Calu3 (cell line): ENCODE measurements around the gene NRG4. TPM values are rescaled to one million over a fixed set of nuclear protein-coding genes. Genes with fewer than 3 reads are reported as not detected.
"Not testable (repeated sequence)": the region's sequence is repeated elsewhere in the genome, so short reads cannot be mapped to it uniquely, and the experiment has no call there.

Experiments
- BruUV-seq: library from RNA; stranded (reverse); fragments of 400-500 nt; replicated peaks from 2 replicates; lab custom pipeline; 2021; lab: Mats Ljungman, UMichigan
- CTCF ChIA-PET: fragments of 300-600 bp; sonication (Branson Sonifier 250); formaldehyde crosslinking; loops from one replicate; lab custom pipeline; 2022; ENCODE audit warnings: antibody characterized with exemption; lab: Charles Lee
- DNase-seq: peaks from one replicate; pipeline ENCODE4 v3.0.0; 2022
- H3K27ac Mint-ChIP-seq: one replicate; pipeline ENCODE4 v1.8.0; 2022; ENCODE audit warnings: mixed read lengths; ENCODE audit not compliant: unreplicated experiment
- H3K27me3 Mint-ChIP-seq: one replicate; pipeline ENCODE4 v1.8.0; 2022; ENCODE audit warnings: mixed read lengths; ENCODE audit not compliant: unreplicated experiment
- H3K36me3 Mint-ChIP-seq: one replicate; pipeline ENCODE4 v1.8.0; 2022; ENCODE audit warnings: mild to moderate bottlenecking, moderate library complexity, mixed read lengths; ENCODE audit not compliant: insufficient read depth, unreplicated experiment
- H3K4me1 Mint-ChIP-seq: one replicate; pipeline ENCODE4 v1.8.0; 2022; ENCODE audit warnings: mild to moderate bottlenecking, low read depth, mixed read lengths; ENCODE audit not compliant: unreplicated experiment
- H3K4me3 Mint-ChIP-seq: one replicate; pipeline ENCODE4 v1.8.0; 2022; ENCODE audit warnings: mild to moderate bottlenecking, low read depth, moderate library complexity, mixed read lengths; ENCODE audit not compliant: unreplicated experiment
- H3K9me3 Mint-ChIP-seq: one replicate; pipeline ENCODE4 v1.8.0; 2022; ENCODE audit warnings: low read depth, mixed read lengths; ENCODE audit not compliant: unreplicated experiment
- intact Hi-C: fragments of 100-400 bp; cut with micrococcal nuclease; formaldehyde crosslinking; loops from one replicate; pipeline ENCODE4 v1.10.0; 2022; ENCODE audit not compliant: unreplicated experiment
- total RNA-seq: library from RNA; stranded (reverse); gene quantifications from 2 replicates; pipeline ENCODE4 v1.2.3, GENCODE V29; 2022
- TF ChIP-seq, protein P1 (sequence below): fragments of 200-600 bp; IDR thresholded peaks from one replicate; pipeline ENCODE4 v1.8.0; 2022; ENCODE audit warnings: antibody characterized with exemption; ENCODE audit not compliant: unreplicated experiment

NRG4 gene
- total RNA-seq, 1 experiment from 2014 or later, result 0.09 TPM

DNA sequence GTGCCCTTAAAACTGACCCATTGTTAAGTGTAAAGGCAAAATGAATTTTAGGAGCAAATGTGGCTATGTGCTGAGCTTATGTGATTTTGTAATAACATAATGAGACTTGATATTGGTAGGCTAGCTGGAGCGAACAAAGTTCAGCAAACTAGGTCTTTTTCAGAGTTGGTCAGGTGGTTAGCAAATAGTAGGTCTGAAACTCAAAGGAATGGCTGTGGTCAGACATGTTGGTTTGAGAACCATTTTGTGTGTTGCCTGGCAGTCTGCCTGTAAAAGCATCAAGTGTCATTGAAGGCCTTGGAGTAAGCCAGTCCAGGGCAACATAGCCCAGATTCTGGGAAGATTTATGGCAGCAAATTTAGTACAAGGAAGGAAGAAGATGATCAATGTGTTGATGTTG lies 92.1 kb downstream of the NRG4 start:
- TF ChIP-seq, protein P1, sequence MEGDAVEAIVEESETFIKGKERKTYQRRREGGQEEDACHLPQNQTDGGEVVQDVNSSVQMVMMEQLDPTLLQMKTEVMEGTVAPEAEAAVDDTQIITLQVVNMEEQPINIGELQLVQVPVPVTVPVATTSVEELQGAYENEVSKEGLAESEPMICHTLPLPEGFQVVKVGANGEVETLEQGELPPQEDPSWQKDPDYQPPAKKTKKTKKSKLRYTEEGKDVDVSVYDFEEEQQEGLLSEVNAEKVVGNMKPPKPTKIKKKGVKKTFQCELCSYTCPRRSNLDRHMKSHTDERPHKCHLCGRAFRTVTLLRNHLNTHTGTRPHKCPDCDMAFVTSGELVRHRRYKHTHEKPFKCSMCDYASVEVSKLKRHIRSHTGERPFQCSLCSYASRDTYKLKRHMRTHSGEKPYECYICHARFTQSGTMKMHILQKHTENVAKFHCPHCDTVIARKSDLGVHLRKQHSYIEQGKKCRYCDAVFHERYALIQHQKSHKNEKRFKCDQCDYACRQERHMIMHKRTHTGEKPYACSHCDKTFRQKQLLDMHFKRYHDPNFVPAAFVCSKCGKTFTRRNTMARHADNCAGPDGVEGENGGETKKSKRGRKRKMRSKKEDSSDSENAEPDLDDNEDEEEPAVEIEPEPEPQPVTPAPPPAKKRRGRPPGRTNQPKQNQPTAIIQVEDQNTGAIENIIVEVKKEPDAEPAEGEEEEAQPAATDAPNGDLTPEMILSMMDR, result no peak
- Mint-ChIP-seq H3K4me1 (peaks cover 25% of the 10 kb centered on the region), H3K36me3 (peaks cover 22% of the 10 kb centered on the region), H3K4me3 (no peak overlapping the region), H3K27me3 (no peaks in the 10 kb centered on the region), H3K27ac (no peak overlapping the region), H3K9me3 (no peaks in the 10 kb centered on the region)
- CTCF ChIA-PET, result no interaction called here
- no peak for DNase-seq
- intact Hi-C loops, result no loop called here
- no TSS peak for BruUV-seq

DNA sequence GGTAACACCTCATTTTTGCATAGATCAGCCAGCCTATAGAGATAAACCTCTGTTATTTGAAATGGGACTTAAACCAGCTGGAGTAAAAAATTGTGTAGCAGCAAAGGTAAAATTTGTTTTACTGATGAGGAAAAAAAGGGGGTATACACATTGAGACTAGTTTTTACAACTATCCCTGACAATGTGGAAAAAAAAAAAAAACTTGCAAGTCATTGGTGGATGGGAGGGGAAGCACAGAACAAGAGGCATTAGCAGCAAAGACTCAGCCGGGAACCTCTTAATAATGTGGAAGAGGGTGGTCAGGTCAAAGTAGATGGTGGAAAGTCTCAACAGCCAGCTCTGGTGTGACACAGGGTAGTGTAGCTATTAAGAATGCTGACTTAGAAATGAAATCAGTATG lies 94.1 kb downstream of the NRG4 start:
- intact Hi-C loops, result no loop called here
- peaks cover 11% of the 10 kb centered on the region for H3K4me1 Mint-ChIP-seq
- CTCF ChIA-PET, result interaction anchor here (0.7 kb wide), 1 partner anchor 234 kb away, joined by 3 read pairs; no protein-coding TSS in a partner anchor
- no peaks in the 10 kb centered on the region for H3K27me3 Mint-ChIP-seq
- no peaks in the 10 kb centered on the region for H3K9me3 Mint-ChIP-seq
- no peak for DNase-seq
- peaks cover 27% of the 10 kb centered on the region for H3K36me3 Mint-ChIP-seq
- BruUV-seq, result no TSS peak
- no peak overlapping the region for H3K4me3 Mint-ChIP-seq
- H3K27ac Mint-ChIP-seq, result no peak overlapping the region
- TF ChIP-seq, protein P1, result no peak

DNA sequence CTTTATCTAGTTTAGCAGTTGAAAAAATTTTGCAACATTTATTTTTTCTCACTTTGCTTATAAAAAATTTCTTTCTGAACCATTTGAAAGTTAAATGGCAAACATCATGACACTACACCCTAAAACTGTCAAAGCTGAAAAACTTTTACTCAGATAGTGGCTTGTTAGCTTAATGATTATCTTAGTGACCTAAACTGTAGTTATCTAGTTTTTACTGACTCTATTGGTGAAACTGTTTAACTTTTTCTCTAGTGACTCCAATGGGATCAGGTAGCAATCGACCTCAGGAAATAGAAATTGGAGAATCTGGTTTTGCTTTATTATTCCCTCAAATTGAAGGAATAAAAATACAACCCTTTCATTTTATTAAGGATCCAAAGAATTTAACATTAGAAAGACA lies 95.2 kb downstream of the NRG4 start:
- no peaks in the 10 kb centered on the region for H3K27me3 Mint-ChIP-seq
- no TSS peak for BruUV-seq
- H3K27ac Mint-ChIP-seq, result no peak overlapping the region
- H3K9me3 Mint-ChIP-seq, result peaks cover 3% of the 10 kb centered on the region
- TF ChIP-seq, protein P1, result no peak
- DNase-seq, result no peak
- intact Hi-C loops, result no loop called here
- peaks cover 2% of the 10 kb centered on the region for H3K4me1 Mint-ChIP-seq
- CTCF ChIA-PET, result no interaction called here
- peaks cover 19% of the 10 kb centered on the region for H3K36me3 Mint-ChIP-seq
- no peak overlapping the region for H3K4me3 Mint-ChIP-seq

DNA sequence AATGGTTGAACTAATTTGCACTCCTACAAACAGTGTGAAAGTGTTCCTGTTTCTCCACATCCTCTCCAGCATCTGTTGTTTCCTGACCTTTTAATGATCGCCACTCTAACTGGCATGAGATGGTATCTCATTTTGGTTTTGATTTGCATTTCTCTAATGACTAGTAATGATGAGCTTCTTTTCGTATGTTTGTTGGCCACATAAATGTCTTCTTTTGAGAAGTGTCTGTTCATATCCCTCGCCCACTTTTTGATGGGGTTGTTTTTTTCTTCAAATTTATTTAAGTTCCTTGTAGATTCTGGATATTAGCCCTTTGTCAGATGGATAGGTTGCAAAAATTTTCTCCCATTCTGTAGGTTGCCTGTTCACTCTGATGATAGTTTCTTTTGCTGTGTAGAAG lies 101.9 kb downstream of the NRG4 start:
- BruUV-seq, intact Hi-C loops, DNase-seq, H3K9me3 Mint-ChIP-seq, H3K36me3 Mint-ChIP-seq, H3K27me3 Mint-ChIP-seq, CTCF ChIA-PET, H3K4me1 Mint-ChIP-seq, H3K27ac Mint-ChIP-seq, H3K4me3 Mint-ChIP-seq: not testable (repeated sequence)

DNA sequence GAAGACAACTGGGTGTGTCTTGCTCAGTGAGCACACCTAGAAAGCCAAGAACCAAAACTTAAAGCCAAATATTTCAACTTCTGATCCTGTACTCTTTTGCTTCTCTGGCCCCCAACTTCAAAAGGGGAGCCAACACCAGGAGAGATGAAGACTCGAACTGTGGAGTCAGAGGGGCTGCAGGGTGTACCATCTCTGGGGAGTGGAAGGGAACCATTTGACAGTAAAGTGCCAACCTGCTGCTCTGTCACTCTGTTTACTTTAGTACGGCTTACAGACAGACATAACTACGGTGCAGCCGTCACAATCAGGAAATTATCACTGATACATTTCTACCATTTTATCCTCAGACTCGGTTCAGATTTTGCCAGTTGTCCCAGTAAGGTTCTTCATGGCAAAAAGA lies 107.0 kb downstream of the NRG4 start:
- TF ChIP-seq, protein P1, result no peak
- no peaks in the 10 kb centered on the region for H3K27me3 Mint-ChIP-seq
- peaks cover 28% of the 10 kb centered on the region for H3K36me3 Mint-ChIP-seq
- no TSS peak for BruUV-seq
- intact Hi-C loops, result no loop called here
- no peaks in the 10 kb centered on the region for H3K4me1 Mint-ChIP-seq
- peak overlapping the region; percentile 97 for H3K4me3 Mint-ChIP-seq
- H3K9me3 Mint-ChIP-seq, result no peaks in the 10 kb centered on the region
- H3K27ac Mint-ChIP-seq, result peak overlapping the region; percentile 89
- CTCF ChIA-PET, result interaction anchor here (1.2 kb wide), 1 partner anchor 18 kb away, joined by 3 read pairs; no protein-coding TSS in a partner anchor
- DNase-seq, result no peak
